Prostate gland (tissue), 2 donors: ENCODE results near the gene SLC10A3. TPM values are rescaled to one million over a fixed set of nuclear protein-coding genes. Genes with fewer than 3 reads are reported as not detected.

ENCODE experiments used
- DNase-seq: peaks from one replicate; pipeline ENCODE4 v3.0.0-alpha.2; 2019; ENCODE audit warnings: low spot score
- H3K27ac ChIP-seq, 2 donors: fragments of 200-600 bp; sonication (generic); 2 replicates each; pipeline ENCODE4 v1.5.1; 2017 to 2019
- H3K27me3 ChIP-seq: fragments of 200-600 bp; sonication (generic); replicated peaks from 2 replicates; pipeline ENCODE4 v1.5.1; 2019; ENCODE audit not compliant: insufficient read depth
- H3K36me3 ChIP-seq, 2 donors: fragments of 200-600 bp; sonication (generic); 1 replicate in 1 of 2; 2 replicates in 1 of 2; pipeline versions ENCODE4 v1.5.1 to v1.8.1; 2017 to 2019
- H3K4me1 ChIP-seq: fragments of 200-600 bp; sonication (generic); replicated peaks from 2 replicates; pipeline ENCODE4 v1.5.1; 2019
- H3K4me3 ChIP-seq, 2 donors: fragments of 200-600 bp; sonication (generic); 2 replicates each; pipeline ENCODE4 v1.5.1; 2017 to 2019
- H3K9me3 ChIP-seq: fragments of 200-600 bp; sonication (generic); 2 replicates; pipeline ENCODE4 v1.5.1; 2017
- POLR2A ChIP-seq: fragments of 450-650 bp; IDR thresholded peaks from one replicate; pipeline ENCODE4 v1.6.1; 2016; ENCODE audit warnings: antibody characterized with exemption, mild to moderate bottlenecking
- POLR2AphosphoS5 ChIP-seq: sonication (generic); formaldehyde crosslinking; IDR thresholded peaks from one replicate; pipeline ENCODE4 v1.6.1; 2017; ENCODE audit warnings: antibody characterized with exemption
- WGBS: methylation state at CpG from one replicate; pipeline ENCODE4 v1.1.5; 2018; 5-methylcytosine and 5-hydroxymethylcytosine counted together
- intact Hi-C: fragments of 100-400 bp; cut with DNase I; formaldehyde crosslinking; loops from one replicate; pipeline ENCODE4 v1.14.2; 2022
- total RNA-seq, 2 donors: library from RNA; depleted of rRNA; stranded (reverse); fragments of >200 nt; gene quantifications; one replicate each; pipeline ENCODE4 v1.1.0, GENCODE V29; 2016
- TF ChIP-seq, protein P1 (sequence below), 4 experiments: fragments of 200-600 bp in 2 of 4; fragments of 450-650 bp in 2 of 4; sonication (generic) in 2 of 4; IDR thresholded peaks; 1 replicate in 3 of 4; 2 replicates in 1 of 4; pipeline ENCODE4 v1.5.1; 2016 to 2019; ENCODE audit warnings: antibody characterized with exemption in 4 of 4, mild to moderate bottlenecking in 2 of 4, moderate library complexity in 2 of 4

The SLC10A3 gene, protein sequence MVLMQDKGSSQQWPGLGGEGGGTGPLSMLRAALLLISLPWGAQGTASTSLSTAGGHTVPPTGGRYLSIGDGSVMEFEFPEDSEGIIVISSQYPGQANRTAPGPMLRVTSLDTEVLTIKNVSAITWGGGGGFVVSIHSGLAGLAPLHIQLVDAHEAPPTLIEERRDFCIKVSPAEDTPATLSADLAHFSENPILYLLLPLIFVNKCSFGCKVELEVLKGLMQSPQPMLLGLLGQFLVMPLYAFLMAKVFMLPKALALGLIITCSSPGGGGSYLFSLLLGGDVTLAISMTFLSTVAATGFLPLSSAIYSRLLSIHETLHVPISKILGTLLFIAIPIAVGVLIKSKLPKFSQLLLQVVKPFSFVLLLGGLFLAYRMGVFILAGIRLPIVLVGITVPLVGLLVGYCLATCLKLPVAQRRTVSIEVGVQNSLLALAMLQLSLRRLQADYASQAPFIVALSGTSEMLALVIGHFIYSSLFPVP
- total RNA-seq = 10 to 100 TPM; 28.0 to 45.6 TPM

DNA sequence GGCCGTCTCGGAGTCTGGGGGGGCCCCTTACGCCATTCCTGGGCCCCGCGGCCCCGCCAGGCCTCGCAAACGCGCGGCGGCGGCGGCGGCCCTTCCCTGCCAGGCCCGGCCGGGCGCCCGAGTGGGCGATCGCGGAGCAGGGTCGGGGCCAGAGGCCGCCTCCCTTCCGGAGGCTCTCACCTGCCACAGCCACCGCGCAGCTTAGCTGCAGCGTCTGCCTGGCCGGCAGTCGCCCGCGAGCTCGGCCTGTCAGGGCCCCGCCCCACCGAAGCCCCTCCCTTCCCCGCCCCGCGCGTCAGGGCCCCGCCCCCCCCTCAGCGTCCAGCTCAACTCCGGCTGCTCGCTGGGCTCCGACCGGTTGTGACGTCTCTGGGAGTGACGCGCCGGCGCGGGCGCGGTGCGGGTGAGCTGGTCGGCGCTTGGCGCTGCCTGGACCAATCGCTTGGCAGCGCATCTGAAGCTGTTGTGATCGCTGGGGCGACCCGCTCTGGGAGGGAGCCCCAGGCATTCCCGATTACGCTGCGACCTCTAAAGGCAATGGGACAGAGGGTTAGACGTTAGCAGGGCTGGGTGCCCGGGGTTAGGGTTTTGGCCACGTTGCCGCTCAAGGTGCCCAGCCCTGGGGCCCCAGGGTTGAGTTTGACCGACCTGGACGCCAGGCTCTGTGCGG is at the start of gene SLC10A3:
Gene SLC10A3, minus strand, starts transcription at position 216 of the 670 bp plus-strand sequence. CDS start 1,689 bp downstream, outside the sequence.
- peak; percentile 91 for DNase-seq
- TF ChIP-seq POLR2A = peak; percentile 86
- TF ChIP-seq POLR2AphosphoS5 = peak; percentile 93
- TF ChIP-seq, protein P1, sequence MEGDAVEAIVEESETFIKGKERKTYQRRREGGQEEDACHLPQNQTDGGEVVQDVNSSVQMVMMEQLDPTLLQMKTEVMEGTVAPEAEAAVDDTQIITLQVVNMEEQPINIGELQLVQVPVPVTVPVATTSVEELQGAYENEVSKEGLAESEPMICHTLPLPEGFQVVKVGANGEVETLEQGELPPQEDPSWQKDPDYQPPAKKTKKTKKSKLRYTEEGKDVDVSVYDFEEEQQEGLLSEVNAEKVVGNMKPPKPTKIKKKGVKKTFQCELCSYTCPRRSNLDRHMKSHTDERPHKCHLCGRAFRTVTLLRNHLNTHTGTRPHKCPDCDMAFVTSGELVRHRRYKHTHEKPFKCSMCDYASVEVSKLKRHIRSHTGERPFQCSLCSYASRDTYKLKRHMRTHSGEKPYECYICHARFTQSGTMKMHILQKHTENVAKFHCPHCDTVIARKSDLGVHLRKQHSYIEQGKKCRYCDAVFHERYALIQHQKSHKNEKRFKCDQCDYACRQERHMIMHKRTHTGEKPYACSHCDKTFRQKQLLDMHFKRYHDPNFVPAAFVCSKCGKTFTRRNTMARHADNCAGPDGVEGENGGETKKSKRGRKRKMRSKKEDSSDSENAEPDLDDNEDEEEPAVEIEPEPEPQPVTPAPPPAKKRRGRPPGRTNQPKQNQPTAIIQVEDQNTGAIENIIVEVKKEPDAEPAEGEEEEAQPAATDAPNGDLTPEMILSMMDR (IDR thresholded peaks at IDR 0.05) = peak in 1 of 4 experiments; percentile 21
- Histone ChIP-seq H3K9me3 (no peaks in the 10 kb centered on the region), H3K36me3 (no peaks in the 10 kb centered on the region), H3K4me1 (no peaks in the 10 kb centered on the region), H3K27ac (peak within 1 kb of the TSS; percentile 93 to 94), H3K27me3 (no peaks in the 10 kb centered on the region), H3K4me3 (peak within 1 kb of the TSS; percentile 47 to 57)
- 0% methylated on average over 5 of the region's 71 CpGs for WGBS
- intact Hi-C loops = loop anchor here (5.0 kb wide), 1 partner anchor 37 kb away; no protein-coding TSS in a partner anchor

DNA sequence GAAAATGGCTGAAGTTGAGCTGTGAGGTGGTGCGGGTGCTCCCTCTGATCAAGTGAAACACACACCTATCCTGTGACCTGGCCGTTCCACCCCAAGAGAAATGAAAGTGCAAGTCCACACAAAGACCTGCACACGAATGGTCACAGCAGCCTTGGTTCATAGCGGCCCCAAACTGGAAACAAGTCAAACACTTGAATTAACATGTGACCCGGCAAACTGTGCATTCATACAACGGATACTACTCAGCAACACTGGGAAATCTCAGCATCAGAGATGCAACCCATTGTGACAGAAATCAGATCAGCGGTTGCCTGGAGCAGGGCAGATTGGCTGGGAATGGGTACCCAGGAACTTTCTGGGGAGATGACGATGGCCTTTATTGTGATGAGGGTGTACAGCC is 48.6 kb upstream of the SLC10A3 start:
- H3K36me3 ChIP-seq = no peaks in the 10 kb centered on the region
- 86% methylated on average over 8 of the region's 8 CpGs for whole genome bisulfite sequencing
- no peaks in the 10 kb centered on the region for H3K27me3 ChIP-seq
- no peak for DNase-seq
- no peaks in the 10 kb centered on the region for H3K4me1 ChIP-seq
- no peak overlapping the region for H3K4me3 ChIP-seq
- no peaks in the 10 kb centered on the region for H3K9me3 ChIP-seq
- no peak overlapping the region for H3K27ac ChIP-seq
- TF ChIP-seq, protein P1 (IDR thresholded peaks at IDR 0.05) = no peak
- TF ChIP-seq POLR2A = no peak
- no peak for TF ChIP-seq POLR2AphosphoS5
- intact Hi-C loops = no loop called here

DNA sequence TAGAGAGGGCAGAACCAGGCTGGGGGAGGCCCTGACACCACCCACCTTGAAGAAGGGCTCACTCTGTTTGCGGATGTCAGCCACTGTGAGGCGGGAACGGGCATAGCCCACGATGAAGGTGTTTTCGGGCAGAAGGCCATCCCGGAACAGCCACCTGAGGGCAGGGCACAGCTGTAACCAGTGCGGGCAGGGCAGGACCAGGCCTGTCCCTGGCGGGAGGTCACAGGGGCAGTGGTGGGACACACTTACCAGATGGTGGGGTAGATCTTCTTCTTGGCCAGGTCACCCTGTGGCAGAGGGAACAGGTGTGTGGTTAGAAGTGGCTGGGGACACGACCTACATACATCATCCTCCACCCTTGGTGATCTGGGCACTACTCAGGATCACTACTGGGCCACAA is 45.5 kb upstream of the SLC10A3 start:
- Histone ChIP-seq H3K36me3 (no peaks in the 10 kb centered on the region), H3K27ac (no peak overlapping the region), H3K27me3 (no peaks in the 10 kb centered on the region), H3K4me1 (no peaks in the 10 kb centered on the region), H3K9me3 (no peaks in the 10 kb centered on the region), H3K4me3 (no peak overlapping the region)
- 87% methylated on average over 9 of the region's 9 CpGs for WGBS
- intact Hi-C loops = no loop called here
- DNase-seq = no peak
- TF ChIP-seq POLR2A (no peak), POLR2AphosphoS5 (no peak)
- TF ChIP-seq, protein P1 (IDR thresholded peaks at IDR 0.05) = no peak

DNA sequence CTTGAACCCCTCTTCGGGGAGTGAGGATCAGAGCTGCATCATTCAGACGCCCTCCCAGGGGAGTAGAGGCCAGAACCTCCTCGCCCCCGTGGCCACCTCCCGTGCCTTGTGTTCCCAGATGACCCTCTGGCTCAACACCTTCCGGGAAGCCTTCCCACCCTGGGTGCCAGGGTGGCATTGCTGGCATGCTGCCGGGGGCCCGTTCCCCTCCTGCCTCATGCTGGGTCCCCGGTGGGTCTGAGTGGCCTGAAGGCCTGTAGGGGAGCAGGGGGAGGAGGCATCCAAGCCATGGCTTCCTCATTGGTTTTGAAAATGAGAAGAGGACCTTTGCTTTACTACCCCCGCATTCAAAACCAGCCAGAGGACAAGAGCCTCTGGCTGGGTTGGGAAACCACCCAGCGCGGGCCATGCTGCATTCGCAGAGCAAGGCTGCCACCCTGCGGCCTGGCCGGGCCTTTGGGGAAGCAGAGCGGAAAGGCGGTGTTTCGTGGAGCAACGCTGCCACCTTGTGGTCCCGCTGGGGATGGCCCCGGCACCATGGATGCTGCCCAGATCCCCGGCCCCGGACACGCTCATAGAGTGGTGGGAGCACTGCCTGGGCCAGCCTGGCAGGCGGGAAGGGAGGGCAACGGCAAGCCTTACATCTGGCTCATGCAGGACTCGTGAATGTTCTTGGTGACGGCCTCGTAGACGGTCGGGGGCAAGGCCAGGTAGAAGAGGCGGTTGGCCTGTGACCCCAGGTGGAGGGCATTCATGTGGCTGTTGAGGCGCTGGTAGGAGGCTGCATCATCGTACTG is 44.3 kb upstream of the SLC10A3 start:
- TF ChIP-seq POLR2A (no peak), POLR2AphosphoS5 (peak; percentile 84)
- TF ChIP-seq, protein P1 (IDR thresholded peaks at IDR 0.05) = peak; percentile 66 to 99 (median 95)
- intact Hi-C loops = loop anchor here (5.0 kb wide), 1 partner anchor 137 kb away; the partner anchor contains the start of gene RPL10
- Histone ChIP-seq H3K27ac (no peak overlapping the region), H3K27me3 (no peaks in the 10 kb centered on the region), H3K4me1 (no peaks in the 10 kb centered on the region), H3K4me3 (no peak overlapping the region), H3K9me3 (no peaks in the 10 kb centered on the region), H3K36me3 (no peaks in the 10 kb centered on the region)
- peak; percentile 75 for DNase-seq
- 4% methylated on average over 19 of the region's 34 CpGs for WGBS
